ENCODE measurements around the gene SYT5.
A peak's percentile ranks its signal among the peaks of the same experiment; 100 is the strongest.
"Not testable (repeated sequence)": the region's sequence is repeated elsewhere in the genome, so short reads cannot be mapped to it uniquely, and the experiment has no call there.

Gene SYT5

DNA sequence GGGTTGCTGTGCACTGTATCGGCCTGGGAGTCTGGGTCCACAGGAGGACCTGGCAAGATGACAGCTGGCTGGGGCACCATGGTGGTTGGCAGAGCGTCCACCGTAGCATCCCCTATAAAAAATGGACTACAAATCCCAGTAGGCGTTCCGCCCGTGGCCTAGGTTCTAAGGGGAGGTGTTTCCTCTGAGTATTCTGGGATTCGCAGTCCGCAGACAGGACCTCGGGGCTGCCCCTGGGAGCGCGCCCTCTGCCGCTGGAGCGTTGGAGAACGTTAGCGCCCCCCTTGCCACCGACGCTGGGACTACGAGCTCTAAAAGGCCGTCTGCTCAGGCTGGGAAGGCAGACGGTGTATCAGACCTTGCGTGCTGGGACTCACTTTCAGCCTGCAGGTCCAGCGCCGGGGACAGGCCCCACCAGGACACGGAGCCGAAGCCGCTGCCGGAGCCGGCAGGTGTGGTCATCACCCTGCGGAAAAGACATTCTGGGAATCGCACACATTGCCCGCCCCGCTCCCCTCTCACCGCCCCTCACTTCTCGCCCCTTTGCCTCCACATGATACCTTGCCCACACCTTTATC is 14.0 kb downstream of the SYT5 start:
- Histone ChIP-seq H3K27me3 (ENCODE audit: insufficient read depth, low read length) (peaks cover 31% of the 10 kb centered on the region), H3K4me3 (ENCODE audit: low read length) (peak overlapping the region; percentile 57), H3K4me1 (ENCODE audit: insufficient read depth, low read length) (no peaks in the 10 kb centered on the region), H3K36me3 (ENCODE audit: insufficient read depth, low read length) (no peaks in the 10 kb centered on the region), H3K9ac (ENCODE audit: low read depth, low read length) (no peak overlapping the region), H3K27ac (ENCODE audit: low read depth, low read length) (no peak overlapping the region), H3K9me3 (ENCODE audit: insufficient read depth, low read depth, low read length) (no peaks in the 10 kb centered on the region)
- 3% methylated on average over 34 of the region's 34 CpGs for WGBS

DNA sequence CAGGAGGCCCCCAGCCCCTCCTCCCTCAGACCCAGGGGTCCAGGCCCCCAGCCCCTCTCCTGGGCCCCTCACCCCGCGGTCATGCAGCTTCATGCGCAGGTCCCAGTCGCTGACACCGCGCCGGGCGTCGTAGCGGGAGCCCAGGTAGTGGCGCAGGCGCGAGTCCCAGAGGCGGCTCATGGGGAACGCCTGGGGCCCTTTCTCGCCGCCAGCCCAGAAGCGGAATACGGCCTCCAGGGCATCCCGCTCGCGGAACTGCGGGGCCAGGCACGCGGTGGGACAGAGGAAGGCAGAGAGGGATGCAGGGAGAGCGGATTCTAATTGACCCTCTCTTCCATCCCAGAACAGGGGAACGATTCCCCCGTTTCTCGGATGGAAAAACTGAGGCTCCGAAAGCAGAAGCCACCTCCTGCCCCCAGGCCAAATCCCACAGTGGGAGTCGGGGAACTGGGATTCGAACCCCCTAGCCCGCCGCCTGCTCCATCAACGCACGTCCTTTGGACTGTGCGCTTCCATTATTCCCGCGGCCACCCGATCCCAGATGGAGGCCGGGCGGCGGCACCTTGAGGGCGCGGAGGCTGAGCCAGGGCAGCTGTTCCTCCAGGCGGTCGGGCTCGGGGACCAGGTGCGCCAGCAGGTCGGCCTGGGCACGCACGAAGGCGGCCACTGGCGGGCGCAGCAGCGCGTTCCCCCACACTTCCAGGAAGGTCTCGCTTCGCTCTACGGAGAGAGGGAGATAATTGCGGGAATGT is 18.3 kb downstream of the SYT5 start:
- Histone ChIP-seq H3K27ac (ENCODE audit: low read depth, low read length) (no peak overlapping the region), H3K36me3 (ENCODE audit: insufficient read depth, low read length) (no peaks in the 10 kb centered on the region), H3K4me3 (ENCODE audit: low read length) (no peak overlapping the region; the same call in 1 of the 2 replicates), H3K27me3 (ENCODE audit: insufficient read depth, low read length) (peaks cover 11% of the 10 kb centered on the region; the same call in 1 of the 2 replicates), H3K4me1 (ENCODE audit: insufficient read depth, low read length) (peaks cover 15% of the 10 kb centered on the region), H3K9me3 (ENCODE audit: insufficient read depth, low read depth, low read length) (no peaks in the 10 kb centered on the region), H3K9ac (ENCODE audit: low read depth, low read length) (no peak overlapping the region)
- 91% methylated on average over 55 of the region's 61 CpGs for WGBS

DNA sequence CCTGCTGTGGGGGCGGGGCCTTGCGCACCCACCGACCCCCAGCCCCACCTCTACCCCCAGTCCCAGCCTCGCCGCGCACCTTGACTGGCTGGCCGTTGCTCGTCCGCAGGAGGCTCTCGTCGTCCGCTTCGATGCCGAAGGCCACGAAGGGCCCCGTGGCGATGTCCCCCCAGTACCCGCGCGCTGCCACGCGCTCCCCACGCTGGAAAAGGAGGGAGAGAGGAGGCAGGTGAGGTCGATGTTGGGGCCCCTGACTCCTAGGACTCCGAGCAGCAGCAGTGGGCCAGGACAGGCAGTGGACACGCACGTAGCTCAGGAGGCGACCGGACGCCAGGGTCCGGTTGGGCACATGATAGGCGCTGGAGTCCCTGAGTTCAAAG is 19.1 kb downstream of the SYT5 start:
- peak overlapping the region; percentile 54 for H3K4me3 ChIP-seq (ENCODE audit: low read length)
- H3K9ac ChIP-seq (ENCODE audit: low read depth, low read length): no peak overlapping the region
- peaks cover 11% of the 10 kb centered on the region; the same call in 1 of the 2 replicates for H3K27me3 ChIP-seq (ENCODE audit: insufficient read depth, low read length)
- no peaks in the 10 kb centered on the region for H3K36me3 ChIP-seq (ENCODE audit: insufficient read depth, low read length)
- H3K27ac ChIP-seq (ENCODE audit: low read depth, low read length): no peak overlapping the region
- H3K4me1 ChIP-seq (ENCODE audit: insufficient read depth, low read length): peaks cover 15% of the 10 kb centered on the region
- 38% methylated on average over 32 of the region's 32 CpGs for WGBS
- no peaks in the 10 kb centered on the region for H3K9me3 ChIP-seq (ENCODE audit: insufficient read depth, low read depth, low read length)

DNA sequence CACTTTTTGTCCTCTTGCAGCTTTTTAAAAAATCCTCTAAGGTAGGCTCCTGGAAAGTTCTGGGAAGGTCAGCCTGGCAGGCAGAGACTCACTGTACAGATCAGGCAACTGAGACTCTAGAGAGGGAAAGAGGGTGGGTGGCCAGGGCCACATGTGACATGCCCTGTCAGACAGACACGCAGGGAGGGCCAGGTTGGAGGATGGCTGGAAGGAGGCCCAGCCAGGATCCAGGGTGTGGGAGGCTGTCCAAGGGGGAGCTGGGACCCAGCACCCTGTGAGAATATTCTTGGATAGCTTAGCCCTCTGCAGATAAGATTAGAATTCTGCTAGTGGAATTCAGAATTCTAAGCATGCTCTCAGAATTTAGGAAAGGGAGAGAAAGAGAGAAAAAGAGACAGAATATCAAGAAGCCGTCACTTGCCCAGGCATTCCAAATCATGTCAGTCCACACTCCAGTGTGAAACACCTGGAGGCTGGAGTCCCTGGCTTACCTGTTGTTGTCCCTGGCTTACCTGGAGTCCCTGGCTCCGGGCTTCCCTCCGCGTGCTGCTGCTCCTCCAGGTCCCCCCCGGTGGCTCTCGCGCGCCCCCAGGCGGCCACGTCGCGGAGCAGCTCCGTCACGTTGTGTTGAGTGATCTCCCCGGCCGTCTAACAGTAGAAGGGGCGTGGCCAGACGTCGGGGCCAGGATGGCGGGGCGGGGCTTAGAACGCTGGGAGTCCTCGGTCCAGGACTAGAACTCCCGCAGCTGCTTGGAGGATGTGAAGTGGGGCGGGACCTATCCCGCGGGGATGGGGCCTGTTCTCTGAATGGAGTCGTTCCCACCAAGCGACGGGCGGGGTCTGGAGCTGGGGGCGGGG is 19.7 kb downstream of the SYT5 start:
- Histone ChIP-seq H3K36me3 (ENCODE audit: insufficient read depth, low read length) (no peaks in the 10 kb centered on the region), H3K27ac (ENCODE audit: low read depth, low read length) (no peak overlapping the region), H3K4me3 (ENCODE audit: low read length) (no peak overlapping the region), H3K4me1 (ENCODE audit: insufficient read depth, low read length) (peaks cover 15% of the 10 kb centered on the region), H3K9ac (ENCODE audit: low read depth, low read length) (no peak overlapping the region), H3K27me3 (ENCODE audit: insufficient read depth, low read length) (peaks cover 11% of the 10 kb centered on the region; the same call in 1 of the 2 replicates), H3K9me3 (ENCODE audit: insufficient read depth, low read depth, low read length) (no peaks in the 10 kb centered on the region)
- WGBS: 5% methylated on average over 32 of the region's 33 CpGs

DNA sequence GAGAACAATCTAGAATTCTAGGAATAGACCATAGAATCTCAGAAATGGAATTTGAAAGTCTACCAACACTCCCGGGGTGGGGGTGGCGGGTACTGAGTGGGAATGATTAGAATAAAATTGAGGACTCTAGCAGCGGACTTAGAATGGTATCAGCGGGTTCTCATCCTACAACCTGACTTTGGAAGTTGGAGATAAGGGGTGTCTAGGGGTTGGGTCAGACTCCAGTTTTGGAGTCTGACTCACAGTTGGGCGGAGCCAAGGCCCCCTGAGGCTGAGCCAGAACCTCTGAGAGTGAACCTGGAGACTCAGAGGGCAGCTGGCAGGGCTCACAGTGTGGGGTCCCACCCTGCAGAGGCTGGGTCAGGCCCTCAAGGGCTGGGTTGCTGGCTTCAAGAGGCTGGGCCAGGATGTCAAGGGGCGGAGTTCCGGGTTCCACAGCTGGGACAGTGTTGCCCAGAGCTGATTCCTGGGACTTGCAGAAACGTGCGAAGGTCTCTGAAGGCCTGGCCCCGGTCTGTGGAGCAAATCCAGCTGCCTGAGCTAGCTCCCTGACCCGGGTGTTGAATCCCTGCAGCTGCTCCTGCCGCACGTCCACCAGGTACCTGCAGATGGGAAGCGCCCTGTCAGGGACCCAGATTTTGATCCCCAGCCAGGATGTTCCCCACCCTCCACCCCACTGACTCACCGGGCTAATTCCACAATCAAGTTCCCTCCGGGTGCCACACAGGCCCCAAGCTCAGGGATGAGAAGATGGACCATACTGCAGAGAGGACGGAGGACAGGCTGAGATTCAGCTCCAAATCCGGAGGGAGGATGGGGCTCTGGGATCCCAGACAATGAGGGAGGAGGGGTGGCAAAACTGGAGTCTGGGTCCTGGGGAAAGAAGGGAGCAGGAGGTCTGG is 21.0 kb downstream of the SYT5 start:
- no peak overlapping the region for H3K9ac ChIP-seq (ENCODE audit: low read depth, low read length)

DNA sequence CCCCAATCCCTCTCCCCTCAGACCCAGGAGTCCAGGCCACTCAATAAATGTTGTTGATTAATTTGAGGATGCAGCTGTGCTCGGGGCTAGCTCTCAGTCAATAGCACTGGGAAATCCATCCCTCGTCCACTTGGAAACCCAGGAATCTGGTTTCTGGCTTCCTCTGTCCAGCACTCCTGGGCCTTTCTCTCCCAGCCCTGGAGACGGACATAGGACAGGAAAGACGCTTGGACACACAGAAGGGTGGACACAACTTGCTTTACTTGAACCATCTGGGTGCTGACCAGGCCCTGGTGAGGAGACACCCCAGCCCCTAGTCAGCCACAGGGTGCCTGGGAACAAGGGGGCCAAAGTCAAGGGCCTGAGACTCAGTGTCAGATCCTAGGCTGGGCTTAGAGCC is 21.7 kb downstream of the SYT5 start:
- Histone ChIP-seq H3K9ac (ENCODE audit: low read depth, low read length) (no peak overlapping the region), H3K27me3 (ENCODE audit: insufficient read depth, low read length) (peaks cover 11% of the 10 kb centered on the region; the same call in 1 of the 2 replicates), H3K9me3 (ENCODE audit: insufficient read depth, low read depth, low read length) (no peaks in the 10 kb centered on the region), H3K36me3 (ENCODE audit: insufficient read depth, low read length) (0 out of 2 replicates have a peak, but pooled peaks cover 5% of the 10 kb centered on the region), H3K4me1 (ENCODE audit: insufficient read depth, low read length) (peaks cover 15% of the 10 kb centered on the region), H3K27ac (ENCODE audit: low read depth, low read length) (no peak overlapping the region), H3K4me3 (ENCODE audit: low read length) (no peak overlapping the region)
- 82% methylated on average over 4 of the region's 4 CpGs for WGBS

More for the DNA sequence above, 21.0 kb downstream of the SYT5 start:
- 56% methylated on average over 18 of the region's 18 CpGs for WGBS
- H3K27me3 ChIP-seq (ENCODE audit: insufficient read depth, low read length): peaks cover 11% of the 10 kb centered on the region; the same call in 1 of the 2 replicates
- H3K9me3 ChIP-seq (ENCODE audit: insufficient read depth, low read depth, low read length): no peaks in the 10 kb centered on the region
- H3K27ac ChIP-seq (ENCODE audit: low read depth, low read length): no peak overlapping the region
- no peak overlapping the region for H3K4me3 ChIP-seq (ENCODE audit: low read length)
- peaks cover 15% of the 10 kb centered on the region for H3K4me1 ChIP-seq (ENCODE audit: insufficient read depth, low read length)
- no peaks in the 10 kb centered on the region for H3K36me3 ChIP-seq (ENCODE audit: insufficient read depth, low read length)

DNA sequence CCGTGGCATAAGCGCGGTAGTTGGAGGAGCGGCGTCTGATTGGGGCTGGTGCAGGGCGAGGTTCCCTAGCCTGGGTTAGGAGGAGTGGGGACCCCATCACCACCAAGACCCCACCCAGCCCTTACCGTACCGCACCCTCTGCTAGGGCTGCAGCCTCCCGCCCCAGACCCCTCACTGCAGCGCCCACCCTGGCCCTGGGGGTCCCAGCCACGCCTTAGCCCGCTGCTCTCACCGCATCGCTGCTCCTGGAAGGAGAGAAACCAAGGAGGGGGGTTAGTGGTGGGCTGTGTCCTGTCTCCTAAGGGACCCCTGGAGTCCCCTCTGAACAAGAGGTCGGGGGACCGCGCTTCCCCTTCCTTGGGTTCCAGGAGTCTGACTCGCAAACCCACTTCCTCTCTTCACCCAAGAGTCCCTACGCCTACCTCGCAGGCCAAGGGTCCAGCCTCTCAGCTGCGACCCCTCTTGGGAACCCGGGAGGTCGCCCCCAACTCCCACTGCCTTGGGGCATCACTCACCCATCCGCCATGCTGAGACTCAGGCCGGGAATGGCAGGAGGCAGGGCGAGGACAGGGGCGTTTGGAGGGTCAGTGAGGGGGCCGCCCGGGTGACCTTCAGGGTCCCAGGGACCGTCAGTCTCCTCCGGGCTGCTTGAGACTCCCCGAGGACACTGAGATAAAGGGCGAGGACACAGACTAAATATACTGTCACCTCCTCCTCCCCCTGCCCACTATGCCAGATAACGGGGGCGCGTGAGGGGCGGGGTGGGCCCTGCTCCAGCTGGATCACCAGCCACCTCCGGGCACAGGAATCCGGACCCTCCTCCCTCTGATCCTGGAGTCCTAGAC is 22.8 kb downstream of the SYT5 start, which contains the start of gene TNNI3:
TSS of gene TNNI3 (minus strand) at position 669 of the 845 bp plus-strand sequence. CDS start at position 526, 143 bp downstream.
- H3K4me1 ChIP-seq (ENCODE audit: insufficient read depth, low read length): peaks cover 15% of the 10 kb centered on the region
- WGBS: 80% methylated on average over 39 of the region's 39 CpGs

DNA sequence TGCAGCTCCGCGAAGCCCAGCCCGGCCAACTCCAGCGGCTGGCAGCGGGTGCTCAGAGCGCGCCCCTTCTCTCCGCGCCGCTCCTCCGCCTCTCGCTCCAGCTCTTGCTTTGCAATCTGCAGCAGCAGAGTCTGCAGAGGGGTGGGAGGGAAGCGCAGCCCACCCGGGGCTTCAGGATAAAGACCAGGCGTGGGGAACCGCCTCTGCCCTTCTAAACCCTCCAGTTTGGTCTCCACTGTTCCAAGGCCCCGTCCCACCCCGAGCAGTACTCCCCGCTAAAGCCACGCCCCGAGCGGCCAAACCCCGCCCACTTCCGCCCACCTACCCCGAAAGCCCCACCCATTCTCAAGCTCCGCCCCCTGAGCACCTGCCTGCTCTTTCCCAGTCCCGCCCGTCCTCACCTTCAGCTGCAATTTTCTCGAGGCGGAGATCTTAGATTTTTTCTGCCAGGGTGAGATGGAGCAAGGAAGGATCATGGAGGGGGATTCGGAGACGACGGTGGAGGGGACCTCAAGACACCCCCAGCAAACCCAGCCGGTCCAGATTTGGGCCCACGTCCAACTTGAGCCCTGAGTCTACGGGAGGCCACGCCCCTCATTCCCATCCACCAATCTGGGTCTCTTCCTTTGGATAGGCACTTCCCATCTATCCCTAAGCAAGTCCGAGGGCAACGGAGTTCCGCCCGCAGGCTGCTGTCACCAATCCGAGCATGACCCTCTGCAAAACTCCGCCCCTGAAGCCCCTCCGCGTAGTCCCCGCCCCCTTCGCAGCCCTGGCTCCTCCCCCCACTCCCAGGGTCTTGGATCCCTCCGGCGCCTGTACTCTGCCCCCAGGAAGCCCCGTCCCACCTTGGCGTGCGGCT is 23.7 kb downstream of the SYT5 start:
- no peaks in the 10 kb centered on the region for H3K9me3 ChIP-seq (ENCODE audit: insufficient read depth, low read depth, low read length)
- 34% methylated on average over 51 of the region's 52 CpGs for WGBS
- peaks cover 5% of the 10 kb centered on the region; the same call in 1 of the 2 replicates for H3K27me3 ChIP-seq (ENCODE audit: insufficient read depth, low read length)
- H3K27ac ChIP-seq (ENCODE audit: low read depth, low read length): no peak overlapping the region
- H3K9ac ChIP-seq (ENCODE audit: low read depth, low read length): peak overlapping the region; percentile 67
- peaks cover 9% of the 10 kb centered on the region; the same call in 1 of the 2 replicates for H3K36me3 ChIP-seq (ENCODE audit: insufficient read depth, low read length)
- H3K4me1 ChIP-seq (ENCODE audit: insufficient read depth, low read length): peaks cover 15% of the 10 kb centered on the region
- peak overlapping the region; percentile 54 for H3K4me3 ChIP-seq (ENCODE audit: low read length)

More for the DNA sequence above, 22.8 kb downstream of the SYT5 start, which contains the start of gene TNNI3:
- no peaks in the 10 kb centered on the region for H3K9me3 ChIP-seq (ENCODE audit: insufficient read depth, low read depth, low read length)
- H3K9ac ChIP-seq (ENCODE audit: low read depth, low read length): peak within 1 kb of the TSS; percentile 5; the same call in 1 of the 2 replicates
- H3K27me3 ChIP-seq (ENCODE audit: insufficient read depth, low read length): peaks cover 11% of the 10 kb centered on the region; the same call in 1 of the 2 replicates
- H3K4me3 ChIP-seq (ENCODE audit: low read length): peak within 1 kb of the TSS; percentile 54
- H3K36me3 ChIP-seq (ENCODE audit: insufficient read depth, low read length): peaks cover 9% of the 10 kb centered on the region; the same call in 1 of the 2 replicates
- H3K27ac ChIP-seq (ENCODE audit: low read depth, low read length): no peak within 1 kb of the TSS

DNA sequence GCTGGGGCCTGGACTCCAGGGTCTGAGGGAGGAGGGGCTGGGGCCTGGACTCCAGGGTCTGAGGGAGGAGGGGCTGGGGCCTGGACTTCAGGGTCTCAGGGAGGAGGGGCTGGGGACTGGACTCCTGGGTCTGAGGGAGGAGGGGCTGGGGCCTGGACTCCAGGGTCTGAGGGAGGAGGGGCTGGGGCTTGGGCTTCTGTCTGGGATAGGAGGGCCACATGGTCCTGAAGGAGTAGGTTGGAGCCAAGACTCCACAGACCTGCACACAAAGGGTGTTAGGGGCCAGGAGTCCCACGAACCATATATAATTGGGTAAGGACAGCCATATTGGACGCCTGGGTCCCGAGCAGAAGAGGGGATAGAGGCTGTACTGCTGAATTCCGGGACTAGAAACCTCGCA is 24.3 kb downstream of the SYT5 start:
- H3K27ac ChIP-seq (ENCODE audit: low read depth, low read length): not testable (repeated sequence)

More for the DNA sequence above, 24.3 kb downstream of the SYT5 start:
- 36% methylated on average over 5 of the region's 5 CpGs for WGBS
- H3K9ac ChIP-seq (ENCODE audit: low read depth, low read length): peak overlapping the region; percentile 67
- peak overlapping the region; percentile 54 for H3K4me3 ChIP-seq (ENCODE audit: low read length)
- H3K27me3 ChIP-seq (ENCODE audit: insufficient read depth, low read length); H3K36me3 ChIP-seq (ENCODE audit: insufficient read depth, low read length); H3K9me3 ChIP-seq (ENCODE audit: insufficient read depth, low read depth, low read length): not testable (repeated sequence)
- peaks cover 15% of the 10 kb centered on the region for H3K4me1 ChIP-seq (ENCODE audit: insufficient read depth, low read length)

Data from HUES64 (cell line).